GM21360 (cell line): ENCODE data around the gene NFIA.

Experiments
- ATAC-seq: cut with Tn5 transposase; IDR thresholded peaks from one replicate; pipeline ENCODE4 v1.9.1; 2021; ENCODE audit warnings: mild to moderate bottlenecking, moderate library complexity; ENCODE audit not compliant: unreplicated experiment

The NFIA gene

GRCh38 chr1:61082311-61083012, at the start of gene NFIA:
TSS of gene NFIA (plus strand) at chr1:61082561.
- no peak for ATAC-seq

DNA sequence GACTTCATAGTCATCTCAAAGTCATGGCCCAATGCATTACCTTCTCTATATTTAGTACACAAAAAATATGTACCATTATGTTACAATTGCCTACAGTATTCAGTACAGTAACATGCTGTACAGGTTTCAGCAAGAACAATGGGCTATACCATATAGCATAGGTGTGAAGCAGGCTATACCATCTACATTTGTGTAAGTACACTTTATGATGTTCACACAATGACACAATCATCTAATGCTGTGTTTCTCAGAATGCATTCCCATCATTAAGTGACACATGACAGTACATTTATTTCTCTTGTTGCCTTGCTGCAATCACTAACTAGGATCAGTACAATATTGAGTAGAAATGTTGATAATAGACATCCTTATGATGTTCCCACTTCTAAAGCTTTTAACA, 46.5 kb upstream of the NFIA start:
- ATAC-seq: no peak

DNA sequence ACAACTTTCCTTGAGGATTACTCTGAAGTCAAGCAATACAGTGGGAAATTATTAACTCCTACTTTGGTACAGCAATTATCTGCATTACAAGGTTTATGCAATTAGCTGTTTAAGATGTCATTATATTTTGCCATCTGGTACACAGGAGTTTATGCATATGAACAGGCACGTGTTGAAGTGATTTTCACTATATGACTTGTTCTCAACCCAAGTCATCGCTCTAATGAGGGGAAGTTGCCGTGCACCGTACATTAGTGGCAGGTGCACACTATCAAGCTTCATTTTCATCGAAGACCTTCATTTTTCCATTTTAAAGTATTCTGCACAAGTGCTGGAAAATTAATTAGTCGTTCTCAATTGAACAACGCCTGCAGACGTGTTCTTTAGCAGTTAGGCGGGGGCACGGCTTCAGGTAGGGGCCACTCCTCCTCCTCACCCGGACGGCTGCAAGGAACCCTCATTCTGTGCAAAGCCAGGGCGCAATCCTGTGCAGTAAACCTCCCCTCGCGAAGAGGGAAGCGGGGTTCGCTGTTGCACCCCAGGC, 39.8 kb upstream of the NFIA start:
- no peak for ATAC-seq

- peak; percentile 91 for ATAC-seq
Measured at GRCh38 chr1:61043010-61043820, 39.1 kb upstream of the NFIA start.

- no peak for ATAC-seq
Measured at GRCh38 chr1:61046434-61046833, 35.9 kb upstream of the NFIA start.

DNA sequence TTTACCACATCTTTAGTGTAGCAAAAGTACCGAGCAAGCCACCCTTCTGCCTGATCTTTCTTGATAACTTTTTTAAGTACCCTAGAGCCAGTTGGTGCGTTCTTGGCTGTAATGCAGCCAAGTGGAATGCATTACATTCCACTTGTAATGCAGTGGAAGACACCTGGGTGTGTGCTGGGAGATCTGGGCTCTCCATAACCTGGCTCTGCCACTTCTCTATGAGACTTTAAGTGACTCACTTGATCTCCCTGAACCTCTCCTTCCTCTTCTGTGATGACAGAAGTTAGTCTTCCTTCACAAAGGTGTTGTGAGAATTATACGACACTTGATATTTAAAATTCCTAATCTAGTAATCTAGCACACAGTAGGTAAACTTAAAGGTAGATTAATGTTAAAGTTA, 35.3 kb upstream of the NFIA start:
- no peak for ATAC-seq

GRCh38 chr1:61049850-61050540, 32.4 kb upstream of the NFIA start:
- peak; percentile 77 for ATAC-seq

GRCh38 chr1:61050541-61051442, 31.6 kb upstream of the NFIA start:
- ATAC-seq: no peak

GRCh38 chr1:61051443-61051718, 31.0 kb upstream of the NFIA start:
- ATAC-seq: no peak

- no peak for ATAC-seq
Measured at GRCh38 chr1:61051719-61052394, 30.5 kb upstream of the NFIA start.

GRCh38 chr1:61052395-61053225, 29.8 kb upstream of the NFIA start:
- ATAC-seq: no peak

DNA sequence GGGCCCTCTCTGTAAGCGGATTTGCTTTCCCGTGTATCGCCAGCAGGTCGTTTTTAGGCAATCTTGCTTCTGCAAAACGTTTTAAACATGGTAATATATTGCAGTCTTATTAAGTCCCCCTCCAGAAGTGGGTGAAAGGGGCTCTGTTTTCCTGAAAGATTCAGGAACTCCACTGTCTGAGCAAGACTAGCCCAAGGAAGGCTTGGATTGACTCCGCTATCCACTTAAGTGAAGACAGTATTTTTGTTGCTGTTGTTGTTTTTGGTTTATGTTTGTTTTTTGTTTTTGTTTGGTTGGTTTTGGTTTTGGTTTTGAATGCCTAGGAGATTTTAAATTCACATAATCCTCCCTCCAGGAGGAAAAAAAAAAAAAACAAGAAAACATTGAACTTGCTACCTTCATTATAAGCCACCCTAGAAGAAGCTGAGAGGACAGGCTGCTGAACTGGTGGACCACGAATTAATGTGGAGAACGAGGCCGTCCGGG, 29.1 kb upstream of the NFIA start:
- ATAC-seq: no peak

DNA sequence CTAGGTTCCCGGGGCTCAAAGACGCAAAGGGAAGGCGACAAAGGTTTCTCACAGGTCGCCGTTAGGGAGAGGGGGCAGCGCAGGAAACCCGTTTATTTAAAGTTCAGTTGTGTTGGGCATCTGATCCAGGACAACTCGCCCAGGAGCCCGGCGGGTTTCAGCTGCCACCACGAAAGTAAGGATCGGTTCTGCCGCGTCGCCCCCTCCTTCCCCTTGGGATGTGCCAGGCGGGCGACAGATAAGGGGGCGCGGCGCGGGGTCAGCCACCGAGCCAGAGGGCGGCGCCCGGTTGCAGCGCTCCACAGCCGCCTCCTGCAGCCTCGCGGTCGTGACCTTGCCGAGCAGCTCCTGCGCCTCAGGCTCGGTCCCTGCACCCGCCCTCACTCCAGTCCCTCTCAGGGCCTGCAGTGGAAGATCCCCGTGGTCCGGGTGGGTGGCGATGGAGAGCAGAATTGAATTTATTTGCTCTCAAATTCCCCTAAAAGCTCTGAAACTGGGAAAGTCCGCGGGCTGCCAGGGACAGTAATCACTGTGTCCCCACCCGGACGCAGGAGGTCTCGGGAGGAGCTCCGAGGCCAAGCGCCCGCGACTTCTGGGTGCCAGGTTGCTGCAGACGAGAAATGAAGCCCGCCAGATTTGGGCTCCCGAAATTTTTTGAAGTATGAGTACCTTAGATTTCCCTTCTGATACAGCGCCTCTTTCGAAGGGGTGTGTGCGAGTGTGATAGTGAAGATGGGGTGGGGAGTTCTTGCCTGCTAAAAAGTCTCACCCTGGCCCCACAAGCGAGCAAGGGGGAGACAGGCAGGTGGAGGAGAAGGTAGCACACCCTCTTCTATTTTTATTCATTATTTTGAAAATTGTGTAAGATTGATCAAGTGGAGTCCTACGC, 28.4 kb upstream of the NFIA start:
- ATAC-seq: no peak

DNA sequence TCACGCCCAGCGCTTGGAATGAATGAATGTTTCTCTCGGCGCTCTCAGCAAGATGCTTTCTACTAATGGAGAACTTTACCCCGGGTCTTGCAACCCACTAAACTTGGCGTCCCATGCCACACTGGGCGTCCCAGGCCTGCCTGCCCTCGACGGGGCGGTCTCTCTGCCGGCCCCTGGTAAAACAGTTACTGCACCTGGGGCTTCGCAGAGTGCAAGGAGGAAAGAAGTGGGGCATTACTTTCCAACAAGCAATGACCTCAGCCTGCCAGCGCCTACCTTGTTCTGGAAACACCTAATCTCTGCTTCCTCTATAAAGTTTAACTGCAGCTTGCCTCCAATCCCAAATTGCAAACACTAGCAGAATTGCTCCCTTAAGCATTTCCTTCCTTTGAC, 27.8 kb upstream of the NFIA start:
- no peak for ATAC-seq

DNA sequence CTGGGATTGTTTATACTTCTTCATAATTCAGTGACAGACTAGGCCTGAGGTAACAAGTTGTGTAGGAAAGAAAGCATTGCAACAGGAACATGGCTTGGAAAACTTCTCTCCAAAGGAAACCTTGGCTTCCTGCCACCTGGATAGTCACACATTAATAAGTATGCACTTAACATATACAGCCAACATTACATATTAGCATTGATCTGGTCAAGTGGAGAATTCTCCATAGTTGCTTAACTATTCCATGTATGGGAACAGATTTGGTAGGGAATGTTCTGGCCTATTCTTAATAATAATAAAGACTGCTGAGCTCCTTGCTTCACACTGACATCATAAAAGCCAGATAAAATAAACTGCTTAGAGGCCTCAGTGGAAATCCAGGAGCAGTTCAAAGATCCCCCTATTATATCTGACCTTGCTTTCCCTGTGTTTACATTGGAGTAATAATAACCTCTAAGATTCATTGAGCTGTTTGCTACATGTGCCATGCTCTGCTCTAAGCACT, 27.2 kb upstream of the NFIA start:
- ATAC-seq: no peak

- ATAC-seq: no peak
Measured at GRCh38 chr1:61056196-61056572, 26.2 kb upstream of the NFIA start.

DNA sequence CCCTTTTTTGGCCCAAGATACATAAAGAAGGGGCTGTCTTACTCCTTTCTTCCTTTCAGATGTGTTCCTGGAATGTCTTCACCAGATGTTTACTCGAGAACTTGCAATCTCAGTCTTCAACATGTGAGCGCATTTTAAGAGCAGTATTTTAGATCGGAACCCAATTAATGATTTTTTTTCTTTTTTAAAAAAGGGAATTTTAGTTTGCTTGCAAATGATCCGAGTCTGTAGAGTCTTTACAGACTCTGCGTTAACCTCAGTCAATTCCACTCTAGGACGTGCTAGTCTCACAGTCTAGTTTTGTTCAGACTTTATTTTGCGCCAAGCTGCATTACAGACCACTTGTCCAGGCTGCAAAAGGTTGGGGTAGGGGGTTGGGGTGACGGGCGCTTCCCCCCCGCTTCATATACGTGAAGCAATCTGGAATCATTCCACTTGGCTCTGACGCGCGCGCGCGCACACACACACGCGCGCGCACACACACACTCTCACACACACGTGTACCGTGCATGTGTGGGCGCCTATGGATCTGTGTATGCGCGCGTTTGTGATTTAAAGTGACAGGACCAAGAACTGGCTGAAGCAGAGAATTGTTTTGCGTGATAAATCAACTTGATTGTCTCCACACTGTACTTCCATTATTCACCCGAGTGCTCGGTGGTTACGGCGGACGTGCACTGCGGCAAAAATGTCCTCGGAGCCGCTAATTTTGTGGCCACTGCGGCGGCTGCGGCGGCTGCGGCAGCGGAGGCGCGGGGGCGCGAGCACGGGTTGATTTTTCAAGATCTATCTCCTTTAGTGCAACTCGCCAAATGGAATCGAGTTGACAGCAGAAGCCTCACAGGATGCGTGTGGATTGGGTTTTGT, 25.6 kb upstream of the NFIA start:
- no peak for ATAC-seq
